Aorta (tissue), 5 donors: Measurements from ENCODE around the gene ATF6. TPM values are rescaled to one million over a fixed set of nuclear protein-coding genes. Genes with fewer than 3 reads are reported as not detected.
A peak's percentile ranks its signal among the peaks of the same experiment; 100 is the strongest.

Experiments used
- ATAC-seq: fragments of 200-7000 bp; cut with Tn5 transposase; one replicate; pipeline ENCODE4 v1.9.1; 2022; ENCODE audit warnings: moderate library complexity; ENCODE audit not compliant: low FRiP score
- DNase-seq, 2 donors: peaks; one replicate each; pipeline ENCODE4 v3.0.0-alpha.2; 2020
- H3K27ac ChIP-seq, 2 donors: one replicate each; pipeline ENCODE4 v1.5.1; 2013; ENCODE audit warnings: low read length in 2 of 2, mild to moderate bottlenecking in 2 of 2, moderate library complexity in 2 of 2, control low read depth in 1 of 2, inconsistent platforms in 1 of 2, low read depth in 1 of 2
- H3K27me3 ChIP-seq, 2 donors: one replicate each; pipeline ENCODE4 v1.6.1; 2013; ENCODE audit warnings: control low read depth in 1 of 2, low read length in 1 of 2, mild to moderate bottlenecking in 1 of 2, moderate library complexity in 1 of 2; ENCODE audit not compliant: insufficient read depth in 2 of 2, control insufficient read depth in 1 of 2
- H3K36me3 ChIP-seq, 2 donors: one replicate each; pipeline ENCODE4 v1.6.1; 2013; ENCODE audit warnings: control low read depth in 1 of 2, low read length in 1 of 2, mild to moderate bottlenecking in 1 of 2; ENCODE audit not compliant: insufficient read depth in 2 of 2, control insufficient read depth in 1 of 2
- H3K4me1 ChIP-seq, 2 donors: one replicate each; pipeline ENCODE4 v1.6.1; 2013; ENCODE audit warnings: low read length in 2 of 2, control low read depth in 1 of 2, mild to moderate bottlenecking in 1 of 2, moderate library complexity in 1 of 2; ENCODE audit not compliant: insufficient read depth in 2 of 2, control insufficient read depth in 1 of 2
- H3K4me3 ChIP-seq, 2 donors: one replicate each; pipeline ENCODE4 v1.5.1; 2013; ENCODE audit warnings: low read length in 2 of 2, control low read depth in 1 of 2, mild to moderate bottlenecking in 1 of 2
- H3K9me3 ChIP-seq: one replicate; pipeline ENCODE4 v1.6.1; 2013; ENCODE audit warnings: mild to moderate bottlenecking, low read length; ENCODE audit not compliant: control insufficient read depth
- WGBS, 2 donors: extraction: QIAGEN DNeasy Blood & Tissue Kit; methylation state at CpG; one replicate each; pipeline ENCODE4 v1.1.7; 2013; 5-methylcytosine and 5-hydroxymethylcytosine counted together
- intact Hi-C, 2 donors: fragments of 100-400 bp; cut with DNase I; formaldehyde crosslinking; loops; one replicate each; pipeline versions ENCODE4 v1.14.2 to v1.15.0; 2022
- polyA plus RNA-seq, 2 donors: library from polyadenylated mRNA; stranded (reverse); fragments of 200-250 nt; gene quantifications; one replicate each; pipeline ENCODE4 v1.2.3, GENCODE V29; 2013
- total RNA-seq, 2 donors: library from RNA; stranded (reverse); fragmentation: NEBNext Ultra II Directional; extraction: Animal tissue kit (Norgen Biotek cat#: 25700); gene quantifications; one replicate each; pipeline ENCODE4 v1.2.1, GENCODE V29; 2021
- donor health status: healthy with polysubstance abuse.
- donor health status: Bipolar disorder and iron deficiency.
- donor health status: DM: no; HTN: no; CAD: no.
- donor health status: DM: no; HTN: no; CAD: no.
- donor health status: DM: yes; HTN: yes; CAD: no.

Gene ATF6
- total and polyA plus RNA-seq, 4 donors = 6.1 to 30.5 (median 18.7) TPM

- 88 to 91% methylated on average over 5 of the region's 5 CpGs for WGBS, 2 donors
- H3K36me3 ChIP-seq = no peaks in the 10 kb centered on the region
- peak overlapping the region in 1 of 2 donors; percentile 36 for H3K27ac ChIP-seq
- H3K4me1 ChIP-seq = no peaks in the 10 kb centered on the region
- intact Hi-C loops = no loop called here
- no peak for ATAC-seq
- no peak for DNase-seq
- no peaks in the 10 kb centered on the region for H3K27me3 ChIP-seq
- no peak overlapping the region for H3K4me3 ChIP-seq
- H3K9me3 ChIP-seq = no peaks in the 10 kb centered on the region
These were observed 187.3 kb downstream of the ATF6 start for GRCh38 chr1:161953256-161953920.

GRCh38 chr1:161954050-161954449, 187.9 kb downstream of the ATF6 start:
- WGBS, 2 donors = 19 to 33% methylated on average over 2 of the region's 2 CpGs
- DNase-seq = no peak
- no peak overlapping the region for H3K4me3 ChIP-seq
- ATAC-seq = no peak
- H3K27me3 ChIP-seq = no peaks in the 10 kb centered on the region
- H3K27ac ChIP-seq = no peak overlapping the region
- intact Hi-C loops = no loop called here
- H3K36me3 ChIP-seq = no peaks in the 10 kb centered on the region
- H3K4me1 ChIP-seq = no peaks in the 10 kb centered on the region
- H3K9me3 ChIP-seq = no peaks in the 10 kb centered on the region

DNA sequence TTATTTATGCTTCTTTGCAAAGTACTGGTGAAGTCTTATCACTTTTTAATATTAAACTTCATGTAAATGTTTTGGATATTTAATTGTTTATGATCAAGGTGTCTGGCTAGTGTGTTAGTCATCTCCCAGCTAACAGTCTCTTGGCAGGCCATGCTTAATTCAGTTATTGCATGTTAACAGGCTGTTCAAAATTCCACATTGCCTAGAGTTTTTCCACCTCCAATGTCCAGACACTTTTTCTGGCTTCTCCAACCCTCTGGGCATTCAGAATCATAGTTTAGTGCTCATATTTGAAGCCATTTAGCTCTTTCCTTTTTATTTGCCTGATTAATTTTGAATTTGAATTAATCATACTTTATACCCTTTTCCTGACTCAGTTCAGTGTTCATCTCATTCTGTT, 188.3 kb downstream of the ATF6 start:
- ATAC-seq = no peak
- H3K36me3 ChIP-seq = no peaks in the 10 kb centered on the region
- H3K27ac ChIP-seq = no peak overlapping the region
- H3K27me3 ChIP-seq = no peaks in the 10 kb centered on the region
- no peaks in the 10 kb centered on the region for H3K9me3 ChIP-seq
- intact Hi-C loops = no loop called here
- no peaks in the 10 kb centered on the region for H3K4me1 ChIP-seq
- no peak overlapping the region for H3K4me3 ChIP-seq
- no peak for DNase-seq

- Histone ChIP-seq H3K4me3 (no peak overlapping the region), H3K36me3 (no peaks in the 10 kb centered on the region), H3K27me3 (no peaks in the 10 kb centered on the region), H3K27ac (no peak overlapping the region), H3K9me3 (no peaks in the 10 kb centered on the region), H3K4me1 (peaks cover 0 to 4% of the 10 kb centered on the region in 2 donors)
- no peak for ATAC-seq
- 95 to 96% methylated on average over 2 of the region's 2 CpGs for WGBS, 2 donors
- no peak for DNase-seq
- intact Hi-C loops = no loop called here
These were observed 189.5 kb downstream of the ATF6 start for GRCh38 chr1:161955606-161956005.

DNA sequence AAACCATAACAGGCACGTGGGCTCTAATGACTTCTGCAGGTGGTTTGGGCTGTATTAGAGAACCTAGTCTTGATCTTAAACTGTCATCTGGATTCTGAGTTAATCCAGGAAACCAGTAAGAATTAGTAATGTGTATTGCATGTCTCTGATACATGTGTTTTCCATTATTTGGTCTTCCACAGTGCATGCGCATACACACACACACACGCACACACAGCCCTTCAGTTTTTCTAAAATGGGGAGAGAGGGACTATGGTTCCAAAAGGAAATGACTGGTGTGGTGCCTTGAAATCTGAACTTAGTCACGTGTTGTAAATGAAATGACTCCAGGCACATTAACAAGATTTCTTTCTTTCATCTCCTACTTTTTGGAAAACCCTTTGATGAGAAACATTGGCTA, 190.0 kb downstream of the ATF6 start:
- DNase-seq (no peak), ATAC-seq (peak; percentile 71)
- Histone ChIP-seq H3K27me3 (no peaks in the 10 kb centered on the region), H3K4me1 (peaks cover 0 to 5% of the 10 kb centered on the region in 2 donors), H3K36me3 (no peaks in the 10 kb centered on the region), H3K9me3 (no peaks in the 10 kb centered on the region), H3K27ac (no peak overlapping the region), H3K4me3 (no peak overlapping the region)
- 81 to 88% methylated on average over 4 of the region's 4 CpGs for WGBS, 2 donors
- intact Hi-C loops = no loop called here

- H3K9me3 ChIP-seq = no peaks in the 10 kb centered on the region
- no peak overlapping the region for H3K27ac ChIP-seq
- no peaks in the 10 kb centered on the region for H3K27me3 ChIP-seq
- 45% methylated on average over 3 of the region's 3 CpGs for WGBS, 2 donors
- H3K4me1 ChIP-seq = peaks cover 0 to 13% of the 10 kb centered on the region in 2 donors
- intact Hi-C loops = no loop called here
- no peaks in the 10 kb centered on the region for H3K36me3 ChIP-seq
- no peak for ATAC-seq
- DNase-seq = no peak
- no peak overlapping the region for H3K4me3 ChIP-seq
These were observed 190.8 kb downstream of the ATF6 start for GRCh38 chr1:161956930-161957329.

DNA sequence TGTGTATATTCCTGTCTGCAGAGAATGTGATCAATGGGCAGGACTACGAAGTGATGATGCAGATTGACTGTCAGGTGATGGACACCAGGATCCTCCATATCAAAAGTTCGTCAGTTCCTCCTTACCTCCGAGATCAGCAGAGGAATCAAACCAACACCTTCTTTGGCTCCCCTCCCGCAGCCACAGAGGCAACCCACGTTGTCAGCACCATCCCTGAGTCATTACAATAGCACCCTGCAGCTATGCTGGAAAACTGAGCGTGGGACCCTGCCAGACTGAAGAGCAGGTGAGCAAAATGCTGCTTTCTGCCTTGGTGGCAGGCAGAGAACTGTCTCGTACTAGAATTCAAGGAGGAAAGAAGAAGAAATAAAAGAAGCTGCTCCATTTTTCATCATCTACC, 192.3 kb downstream of the ATF6 start:
- H3K4me1 ChIP-seq = peaks cover 0 to 16% of the 10 kb centered on the region in 2 donors
- H3K4me3 ChIP-seq = no peak overlapping the region
- no peaks in the 10 kb centered on the region for H3K9me3 ChIP-seq
- no peaks in the 10 kb centered on the region for H3K36me3 ChIP-seq
- intact Hi-C loops = no loop called here
- WGBS, 2 donors = 79 to 82% methylated on average over 7 of the region's 7 CpGs
- no peak overlapping the region for H3K27ac ChIP-seq
- H3K27me3 ChIP-seq = no peaks in the 10 kb centered on the region
- DNase-seq = no peak
- ATAC-seq = no peak

DNA sequence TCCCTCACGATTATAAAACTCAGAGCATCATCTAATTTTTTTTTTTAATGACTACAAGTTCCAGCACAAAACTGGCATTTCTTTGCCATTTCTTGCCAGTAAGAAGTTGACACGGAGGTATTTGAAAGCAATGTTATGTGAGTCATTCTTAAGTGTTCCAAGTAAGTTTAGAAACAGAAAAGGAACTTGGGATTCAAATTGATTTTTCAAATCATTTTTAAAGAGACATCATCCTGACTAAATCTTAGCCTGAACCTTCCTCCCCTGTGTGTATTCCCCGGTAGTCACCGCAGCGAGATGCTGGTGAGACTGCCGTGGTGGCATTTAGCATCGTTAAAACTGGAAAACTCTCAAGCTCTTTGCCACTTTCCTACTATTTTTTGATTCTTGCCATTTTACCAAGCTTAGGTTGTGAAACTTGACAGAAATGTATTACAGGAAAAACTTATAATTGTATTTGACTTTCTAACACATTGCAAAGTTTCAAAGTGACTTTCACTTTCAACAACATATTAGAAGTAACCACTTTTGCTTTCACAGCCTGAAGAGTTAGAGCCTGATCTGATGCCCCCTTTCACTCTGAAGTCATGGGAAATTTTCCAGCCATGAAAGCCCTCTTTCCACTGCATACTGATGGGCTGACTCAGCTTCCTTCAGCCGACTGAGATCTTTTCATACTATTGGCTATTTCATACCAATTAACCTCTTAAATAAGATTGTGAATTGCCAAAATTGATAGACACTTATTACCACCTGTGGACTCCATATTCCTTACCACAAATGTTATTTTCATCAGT, 196.2 kb downstream of the ATF6 start:
- DNase-seq (no peak), ATAC-seq (peak; percentile 71)
- peaks cover 0 to 16% of the 10 kb centered on the region in 2 donors for H3K4me1 ChIP-seq
- peak overlapping the region; percentile 54 to 93 for H3K27ac ChIP-seq
- WGBS, 2 donors = 1 to 3% methylated on average over 8 of the region's 8 CpGs
- no peaks in the 10 kb centered on the region for H3K9me3 ChIP-seq
- H3K36me3 ChIP-seq = no peaks in the 10 kb centered on the region
- peak overlapping the region; percentile 8 to 29 for H3K4me3 ChIP-seq
- intact Hi-C loops = loop anchor here (2.0 to 5.0 kb wide), 3 partner anchors 59 to 70 kb away; partner anchors contain the start of gene OLFML2B (in 1 of the 2)
- H3K27me3 ChIP-seq = no peaks in the 10 kb centered on the region

DNA sequence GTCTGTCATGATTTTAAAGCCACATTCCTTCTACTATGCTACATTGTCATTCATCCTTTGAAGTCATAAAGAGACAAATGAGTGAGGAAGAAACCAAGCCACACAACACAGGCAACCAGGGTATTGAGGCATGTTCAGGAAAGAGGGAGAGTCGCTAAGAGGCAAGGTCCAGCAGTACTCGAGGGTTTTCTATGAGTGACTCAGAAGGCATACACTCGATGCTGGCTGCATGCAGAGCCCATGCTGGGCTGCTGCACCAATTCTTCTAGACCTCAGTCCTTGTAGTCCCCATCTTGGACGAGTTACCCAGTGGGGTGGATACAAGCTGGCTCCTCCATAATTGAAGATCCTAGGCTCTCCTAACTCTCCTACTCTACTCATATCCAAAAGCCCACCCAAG, 199.9 kb downstream of the ATF6 start:
- intact Hi-C loops = no loop called here
- no peaks in the 10 kb centered on the region for H3K9me3 ChIP-seq
- no peak for ATAC-seq
- DNase-seq = no peak
- H3K4me3 ChIP-seq = no peak overlapping the region
- no peaks in the 10 kb centered on the region for H3K36me3 ChIP-seq
- peaks cover 4 to 15% of the 10 kb centered on the region in 2 donors for H3K4me1 ChIP-seq
- WGBS, 2 donors = 78 to 79% methylated on average over 4 of the region's 4 CpGs
- H3K27me3 ChIP-seq = no peaks in the 10 kb centered on the region
- H3K27ac ChIP-seq = no peak overlapping the region
